Duodenal mucosa (tissue), 2 donors: ENCODE data around the gene CTU1.

ENCODE experiments used
- H3K27ac ChIP-seq: one replicate; pipeline ENCODE4 v1.7.0; 2013; ENCODE audit warnings: low read depth, low read length
- H3K27me3 ChIP-seq, 2 donors: one replicate each; pipeline ENCODE4 v1.7.0; 2013; ENCODE audit warnings: low read length in 2 of 2, control low read depth in 1 of 2; ENCODE audit not compliant: insufficient read depth in 2 of 2, control insufficient read depth in 1 of 2
- H3K36me3 ChIP-seq, 2 donors: one replicate each; pipeline ENCODE4 v1.7.0; 2013; ENCODE audit warnings: low read length in 2 of 2, control low read depth in 1 of 2; ENCODE audit not compliant: insufficient read depth in 2 of 2, control insufficient read depth in 1 of 2
- H3K4me1 ChIP-seq, 2 donors: one replicate each; pipeline ENCODE4 v1.7.0; 2013; ENCODE audit warnings: low read length in 2 of 2, control low read depth in 1 of 2; ENCODE audit not compliant: insufficient read depth in 2 of 2, control insufficient read depth in 1 of 2
- H3K4me3 ChIP-seq, 2 donors: one replicate each; pipeline ENCODE4 v1.7.0; 2013; ENCODE audit warnings: low read length in 2 of 2, low read depth in 1 of 2
- H3K9ac ChIP-seq, 2 donors: one replicate each; pipeline ENCODE4 v1.7.0; 2013; ENCODE audit warnings: low read length in 2 of 2, low read depth in 1 of 2
- H3K9me3 ChIP-seq, 2 donors: one replicate each; pipeline ENCODE4 v1.7.0; 2013; ENCODE audit warnings: low read length in 2 of 2, control low read depth in 1 of 2; ENCODE audit not compliant: control insufficient read depth in 1 of 2

The CTU1 gene

GRCh38 chr19:51135004-51135403 lies 26.8 kb upstream of the CTU1 start:
- no peak overlapping the region for H3K4me3 ChIP-seq
- no peaks in the 10 kb centered on the region for H3K9me3 ChIP-seq
- H3K27me3 ChIP-seq = no peaks in the 10 kb centered on the region
- no peaks in the 10 kb centered on the region for H3K36me3 ChIP-seq
- peaks cover 0 to 2% of the 10 kb centered on the region in 2 donors for H3K4me1 ChIP-seq
- H3K9ac ChIP-seq = no peak overlapping the region
- no peak overlapping the region for H3K27ac ChIP-seq

- no peaks in the 10 kb centered on the region for H3K27me3 ChIP-seq
- H3K36me3 ChIP-seq = no peaks in the 10 kb centered on the region
- no peak overlapping the region for H3K9ac ChIP-seq
- H3K27ac ChIP-seq = no peak overlapping the region
- no peak overlapping the region for H3K4me3 ChIP-seq
- H3K9me3 ChIP-seq = no peaks in the 10 kb centered on the region
- peaks cover 0 to 8% of the 10 kb centered on the region in 2 donors for H3K4me1 ChIP-seq
Measured at GRCh38 chr19:51131780-51132680, 23.8 kb upstream of the CTU1 start.

- no peaks in the 10 kb centered on the region for H3K36me3 ChIP-seq
- no peaks in the 10 kb centered on the region for H3K9me3 ChIP-seq
- no peak overlapping the region for H3K9ac ChIP-seq
- H3K27ac ChIP-seq = no peak overlapping the region
- no peaks in the 10 kb centered on the region for H3K27me3 ChIP-seq
- no peak overlapping the region for H3K4me3 ChIP-seq
- H3K4me1 ChIP-seq = peaks cover 0 to 6% of the 10 kb centered on the region in 2 donors
Measured at GRCh38 chr19:51129716-51130115, 21.5 kb upstream of the CTU1 start.

- Histone ChIP-seq H3K9me3 (no peaks in the 10 kb centered on the region), H3K27ac (peak overlapping the region; percentile 20), H3K36me3 (no peaks in the 10 kb centered on the region), H3K4me1 (peaks cover 0 to 6% of the 10 kb centered on the region in 2 donors), H3K27me3 (no peaks in the 10 kb centered on the region), H3K4me3 (no peak overlapping the region), H3K9ac (no peak overlapping the region)
Measured at GRCh38 chr19:51128227-51128626, 20.0 kb upstream of the CTU1 start.

GRCh38 chr19:51127755-51128154 lies 19.5 kb upstream of the CTU1 start:
- no peak overlapping the region for H3K27ac ChIP-seq
- no peak overlapping the region for H3K9ac ChIP-seq
- no peaks in the 10 kb centered on the region for H3K27me3 ChIP-seq
- no peak overlapping the region for H3K4me3 ChIP-seq
- H3K9me3 ChIP-seq = no peaks in the 10 kb centered on the region
- H3K36me3 ChIP-seq = no peaks in the 10 kb centered on the region
- H3K4me1 ChIP-seq = peaks cover 0 to 6% of the 10 kb centered on the region in 2 donors

GRCh38 chr19:51127032-51127431 lies 18.8 kb upstream of the CTU1 start:
- Histone ChIP-seq H3K9me3 (no peaks in the 10 kb centered on the region), H3K4me1 (peaks cover 0 to 6% of the 10 kb centered on the region in 2 donors), H3K27me3 (no peaks in the 10 kb centered on the region), H3K9ac (no peak overlapping the region), H3K4me3 (no peak overlapping the region), H3K36me3 (no peaks in the 10 kb centered on the region), H3K27ac (no peak overlapping the region)

- peaks cover 0 to 6% of the 10 kb centered on the region in 2 donors for H3K4me1 ChIP-seq
- no peak overlapping the region for H3K9ac ChIP-seq
- no peak overlapping the region for H3K27ac ChIP-seq
- H3K27me3 ChIP-seq = no peaks in the 10 kb centered on the region
- no peaks in the 10 kb centered on the region for H3K36me3 ChIP-seq
- H3K4me3 ChIP-seq = peak overlapping the region in 1 of 2 donors; percentile 8
- no peaks in the 10 kb centered on the region for H3K9me3 ChIP-seq
Measured at GRCh38 chr19:51125421-51126075, 17.3 kb upstream of the CTU1 start.

GRCh38 chr19:51124729-51125128 lies 16.5 kb upstream of the CTU1 start, which contains the start of gene SIGLEC9:
SIGLEC9 (plus strand) TSS chr19:51124906; CDS start chr19:51124975, 69 bp downstream.
- Histone ChIP-seq H3K9ac (no peak within 1 kb of the TSS), H3K4me1 (peaks cover 0 to 6% of the 10 kb centered on the region in 2 donors), H3K27me3 (no peaks in the 10 kb centered on the region), H3K4me3 (peak within 1 kb of the TSS in 1 of 2 donors; percentile 8), H3K27ac (no peak within 1 kb of the TSS), H3K36me3 (no peaks in the 10 kb centered on the region), H3K9me3 (no peaks in the 10 kb centered on the region)

- Histone ChIP-seq H3K9me3 (no peaks in the 10 kb centered on the region), H3K27ac (no peak overlapping the region), H3K4me1 (peaks cover 0 to 6% of the 10 kb centered on the region in 2 donors), H3K36me3 (no peaks in the 10 kb centered on the region), H3K4me3 (no peak overlapping the region), H3K9ac (no peak overlapping the region), H3K27me3 (no peaks in the 10 kb centered on the region)
Measured at GRCh38 chr19:51124216-51124615, 16.0 kb upstream of the CTU1 start.

- Histone ChIP-seq H3K4me1 (peaks cover 0 to 5% of the 10 kb centered on the region in 2 donors), H3K27ac (no peak overlapping the region), H3K27me3 (no peaks in the 10 kb centered on the region), H3K4me3 (no peak overlapping the region), H3K36me3 (no peaks in the 10 kb centered on the region), H3K9ac (no peak overlapping the region), H3K9me3 (no peaks in the 10 kb centered on the region)
Measured at GRCh38 chr19:51123802-51124201, 15.6 kb upstream of the CTU1 start.
